GM23248 (cell line): ENCODE measurements around the gene TBC1D22A. TPM values are rescaled to one million over a fixed set of nuclear protein-coding genes. Genes with fewer than 3 reads are reported as not detected.

Experiments
- DNase-seq: peaks from one replicate; pipeline ENCODE4 v3.0.0-alpha.2; 2015
- H2AFZ ChIP-seq: fragments of 200-600 bp; sonication (generic); 2 replicates; pipeline ENCODE4 v1.6.1; 2016; ENCODE audit warnings: antibody characterized with exemption
- H3F3A ChIP-seq: fragments of 200-600 bp; sonication (generic); 2 replicates; pipeline ENCODE4 v1.6.1; 2016; ENCODE audit warnings: mild to moderate bottlenecking, antibody characterized with exemption, mixed run types; ENCODE audit not compliant: insufficient read depth
- H3K27ac ChIP-seq: fragments of 200-600 bp; sonication (generic); 2 replicates; pipeline ENCODE4 v1.5.1; 2016; ENCODE audit warnings: mild to moderate bottlenecking
- H3K27me3 ChIP-seq: fragments of 200-600 bp; sonication (generic); replicated peaks from 2 replicates; pipeline ENCODE4 v1.6.1; 2016; ENCODE audit warnings: mild to moderate bottlenecking; ENCODE audit not compliant: insufficient read depth
- H3K36me3 ChIP-seq: fragments of 200-600 bp; sonication (generic); 2 replicates; pipeline ENCODE4 v1.6.1; 2016; ENCODE audit warnings: low read depth, mild to moderate bottlenecking
- H3K4me1 ChIP-seq: fragments of 200-600 bp; sonication (generic); 2 replicates; pipeline ENCODE4 v1.6.1; 2016; ENCODE audit warnings: mild to moderate bottlenecking; ENCODE audit not compliant: insufficient read depth
- H3K4me2 ChIP-seq: fragments of 200-600 bp; sonication (generic); one replicate; pipeline ENCODE4 v1.6.1; 2016; ENCODE audit warnings: mild to moderate bottlenecking; ENCODE audit not compliant: unreplicated experiment
- H3K4me3 ChIP-seq: fragments of 200-600 bp; sonication (generic); 2 replicates; pipeline ENCODE4 v1.5.1; 2016; ENCODE audit warnings: mild to moderate bottlenecking
- H3K79me2 ChIP-seq: fragments of 200-600 bp; sonication (generic); 2 replicates; pipeline ENCODE4 v1.6.1; 2016; ENCODE audit warnings: mild to moderate bottlenecking; ENCODE audit not compliant: insufficient read depth
- H3K9ac ChIP-seq: fragments of 200-600 bp; sonication (generic); 2 replicates; pipeline ENCODE4 v1.6.1; 2016; ENCODE audit warnings: mild to moderate bottlenecking
- H3K9me2 ChIP-seq: fragments of 200-600 bp; sonication (generic); 2 replicates; pipeline ENCODE4 v1.6.1; 2016; ENCODE audit warnings: mixed run types, mild to moderate bottlenecking, moderate library complexity; ENCODE audit not compliant: insufficient read depth
- H3K9me3 ChIP-seq: fragments of 200-600 bp; sonication (generic); one replicate; pipeline ENCODE4 v1.6.1; 2017; ENCODE audit warnings: low read depth
- H4K20me1 ChIP-seq: fragments of 200-600 bp; sonication (generic); 2 replicates; pipeline ENCODE4 v1.6.0; 2016; ENCODE audit not compliant: insufficient read depth
- EZH2 ChIP-seq: fragments of 200-600 bp; sonication (generic); IDR thresholded peaks from 2 replicates; pipeline ENCODE4 v1.6.1; 2018; ENCODE audit warnings: antibody characterized with exemption, mild to moderate bottlenecking; ENCODE audit not compliant: insufficient read depth, poor library complexity, severe bottlenecking
- EZH2phosphoT487 ChIP-seq: fragments of 200-600 bp; sonication (generic); IDR thresholded peaks from 2 replicates; pipeline ENCODE4 v1.6.1; 2018; ENCODE audit warnings: antibody characterized with exemption, moderate library complexity, mild to moderate bottlenecking, low read depth; ENCODE audit not compliant: insufficient read depth
- WGBS, 2 experiments: methylation state at CpG; one replicate each; pipeline ENCODE4 v1.1.6; 2015 to 2017; ENCODE audit warnings: low lambda C conversion rate in 2 of 2, low coverage in 1 of 2; ENCODE audit errors: missing lambda C conversion rate in 2 of 2; 5-methylcytosine and 5-hydroxymethylcytosine counted together
- in situ Hi-C: fragments of 300-500 bp; cut with MboI; formaldehyde crosslinking; loops from 2 replicates; pipeline ENCODE4 v1.15.0; 2020
- polyA plus RNA-seq: library from polyadenylated mRNA; unstranded; fragments of >200 nt; fragmentation: Nextera tagmentation; extraction: Ambion mirVana; gene quantifications from 2 replicates; pipeline ENCODE4 v1.2.1, GENCODE V29; 2016
- total RNA-seq: library from RNA; depleted of rRNA; stranded (reverse); fragments of >200 nt; shearing (Covaris generic); gene quantifications from 2 replicates; pipeline ENCODE4 v1.2.3, GENCODE V29; 2014

The TBC1D22A gene
- total and polyA plus RNA-seq, 2 experiments from 2014 or later: 12.3 to 16.9 TPM

DNA sequence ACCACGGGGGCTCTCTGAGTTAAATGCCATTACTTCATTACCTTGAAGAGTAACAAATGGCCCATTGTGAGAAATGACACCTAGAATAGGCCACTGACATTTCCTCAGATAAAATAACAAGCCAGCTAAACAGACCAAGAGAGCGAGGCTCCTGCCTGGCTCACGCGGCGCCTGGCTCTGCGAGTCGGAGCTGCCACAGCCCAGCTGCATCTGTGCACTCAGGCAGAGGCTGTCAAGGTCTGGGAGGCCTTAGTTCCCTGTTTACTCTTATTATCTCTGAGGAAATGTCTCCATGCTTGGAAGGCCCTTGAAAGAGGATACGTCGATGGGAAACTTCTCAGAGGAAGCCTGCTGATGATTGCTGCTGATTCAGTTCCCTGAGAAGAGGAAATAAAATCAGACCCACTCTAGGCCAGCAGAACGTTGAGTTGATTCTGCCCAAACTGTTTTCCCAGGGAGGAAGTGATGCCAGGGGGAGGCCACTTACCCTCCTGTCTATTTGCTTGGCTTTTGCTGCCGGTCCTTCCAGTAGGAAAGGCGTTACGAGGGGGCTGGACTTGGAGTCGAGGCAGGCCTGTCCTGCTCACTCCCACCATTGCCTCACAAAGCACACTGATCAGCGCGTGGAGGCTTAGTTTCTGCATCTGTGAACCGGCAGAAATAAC, 208.8 kb downstream of the TBC1D22A start:
- TF ChIP-seq EZH2phosphoT487 (no peak), EZH2 (no peak)

DNA sequence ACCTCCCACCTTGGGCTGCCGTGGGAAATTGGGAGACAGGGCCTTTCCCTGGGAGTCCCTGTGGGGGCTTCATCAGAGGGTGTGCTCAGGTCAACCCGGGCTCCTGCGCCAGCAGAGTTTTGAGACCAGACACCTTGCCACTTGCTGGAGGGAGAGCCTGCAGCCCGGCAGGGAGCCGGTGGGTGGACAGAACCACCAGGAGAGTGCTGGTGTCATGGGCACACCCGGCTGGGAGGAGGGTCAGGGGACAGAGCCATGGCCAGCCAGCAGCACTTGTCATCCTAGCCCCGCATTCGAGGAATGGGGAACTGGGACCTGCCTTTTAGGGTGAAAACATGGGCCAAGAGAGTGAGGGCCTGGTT, 209.3 kb downstream of the TBC1D22A start:
- no peak for DNase-seq
- TF ChIP-seq EZH2 (no peak), EZH2phosphoT487 (no peak)
- no peaks in the 10 kb centered on the region for H3K79me2 ChIP-seq
- in situ Hi-C loops: no loop called here
- H3K27ac ChIP-seq: no peak overlapping the region
- no peaks in the 10 kb centered on the region for H4K20me1 ChIP-seq
- no peak overlapping the region for H3K4me3 ChIP-seq
- no peak overlapping the region for H2AFZ ChIP-seq
- H3F3A ChIP-seq: no peaks in the 10 kb centered on the region
- no peaks in the 10 kb centered on the region for H3K9me3 ChIP-seq
- H3K36me3 ChIP-seq: no peaks in the 10 kb centered on the region
- 0 out of 2 replicates have a peak, but pooled peaks cover 6% of the 10 kb centered on the region for H3K4me1 ChIP-seq
- no peaks in the 10 kb centered on the region for H3K9me2 ChIP-seq
- no peak overlapping the region for H3K4me2 ChIP-seq
- 85 to 89% methylated on average over 8 of the region's 8 CpGs for whole genome bisulfite sequencing, 2 experiments
- H3K27me3 ChIP-seq: no peaks in the 10 kb centered on the region
- H3K9ac ChIP-seq: no peak overlapping the region

More for the DNA sequence above, 208.8 kb downstream of the TBC1D22A start:
- in situ Hi-C loops: no loop called here
- DNase-seq: no peak
- Histone ChIP-seq H3K36me3 (no peaks in the 10 kb centered on the region), H4K20me1 (no peaks in the 10 kb centered on the region), H3K9me3 (no peaks in the 10 kb centered on the region), H3K4me3 (no peak overlapping the region), H3K9ac (no peak overlapping the region), H3K27ac (no peak overlapping the region), H3K27me3 (no peaks in the 10 kb centered on the region), H3K9me2 (no peaks in the 10 kb centered on the region), H3K4me1 (0 out of 2 replicates have a peak, but pooled peaks cover 6% of the 10 kb centered on the region), H3F3A (no peaks in the 10 kb centered on the region), H2AFZ (no peak overlapping the region), H3K79me2 (no peaks in the 10 kb centered on the region), H3K4me2 (no peak overlapping the region)
- WGBS, 2 experiments: 89 to 90% methylated on average over 17 of the region's 17 CpGs

DNA sequence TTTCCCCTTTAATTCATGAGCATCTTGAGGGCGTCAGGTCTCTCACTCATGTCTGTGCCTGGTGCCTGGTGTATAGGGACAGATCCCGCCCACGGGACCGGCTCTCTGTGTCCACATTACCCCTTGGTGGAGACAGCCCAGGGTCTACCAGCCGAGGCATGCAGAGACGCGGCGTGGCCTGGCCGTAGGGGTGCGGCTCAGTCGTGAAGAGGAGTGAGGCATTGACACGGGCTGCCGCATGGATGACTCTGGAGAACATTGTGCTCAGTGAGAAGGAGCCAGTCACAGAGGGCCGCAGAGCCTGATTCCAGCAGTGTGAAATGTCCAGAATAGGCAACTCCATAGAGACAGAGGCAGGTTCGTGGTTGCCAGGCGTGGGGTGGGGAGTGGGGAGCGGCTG, 209.8 kb downstream of the TBC1D22A start:
- H3K27me3 ChIP-seq: no peaks in the 10 kb centered on the region
- no peaks in the 10 kb centered on the region for H3K9me2 ChIP-seq
- TF ChIP-seq EZH2 (no peak), EZH2phosphoT487 (no peak)
- no peak for DNase-seq
- H3K9me3 ChIP-seq: no peaks in the 10 kb centered on the region
- H3K4me3 ChIP-seq: no peak overlapping the region
- no peaks in the 10 kb centered on the region for H3F3A ChIP-seq
- no peaks in the 10 kb centered on the region for H3K36me3 ChIP-seq
- WGBS, 2 experiments: 98% methylated on average over 17 of the region's 17 CpGs
- no peaks in the 10 kb centered on the region for H4K20me1 ChIP-seq
- H2AFZ ChIP-seq: no peak overlapping the region
- no peak overlapping the region for H3K9ac ChIP-seq
- H3K4me1 ChIP-seq: 0 out of 2 replicates have a peak, but pooled peaks cover 6% of the 10 kb centered on the region
- no peak overlapping the region for H3K4me2 ChIP-seq
- in situ Hi-C loops: no loop called here
- no peaks in the 10 kb centered on the region for H3K79me2 ChIP-seq
- no peak overlapping the region for H3K27ac ChIP-seq

DNA sequence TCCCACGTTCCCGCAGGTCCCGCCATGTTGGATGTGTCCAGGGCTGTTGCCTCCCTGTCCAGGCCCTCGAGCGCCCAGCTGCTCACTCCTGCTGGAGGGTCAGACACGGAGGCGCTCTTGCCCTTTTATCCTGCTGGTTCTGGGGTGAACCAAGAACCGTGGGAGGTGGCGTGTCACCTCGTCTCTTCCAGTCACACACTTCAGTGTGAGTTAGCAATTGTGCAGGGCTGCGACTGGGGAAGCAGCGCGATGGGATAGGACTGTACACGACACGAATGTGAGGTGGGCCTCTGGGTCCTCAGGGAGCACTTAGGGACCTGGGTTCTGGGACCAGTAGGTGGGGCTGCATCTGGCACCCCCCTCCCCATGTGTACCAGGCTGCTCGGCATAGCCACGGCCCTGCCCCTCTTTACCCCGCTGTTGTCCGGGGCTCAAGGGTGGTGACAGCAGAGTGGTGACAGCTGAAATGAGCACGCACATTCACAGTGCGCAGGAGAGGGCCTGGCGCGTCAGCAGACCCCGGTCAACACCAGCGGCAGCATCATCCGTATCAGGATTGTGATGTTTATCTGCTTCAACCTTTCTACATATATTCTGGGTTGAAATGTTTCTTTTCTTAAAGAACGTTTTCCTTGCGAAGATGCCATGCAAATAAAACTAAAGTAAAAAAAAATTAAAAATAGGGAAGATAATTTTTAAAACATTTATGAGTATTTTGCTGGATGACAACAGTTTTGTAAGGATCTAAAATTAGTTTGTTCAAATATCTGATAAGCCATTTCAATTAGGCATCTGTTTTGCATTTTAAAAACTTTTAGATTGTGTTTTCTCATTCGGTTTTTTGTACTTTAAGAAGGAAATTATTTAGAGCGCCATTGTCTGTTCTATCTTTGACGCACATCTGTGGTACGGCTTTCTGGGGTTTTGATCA, 210.7 kb downstream of the TBC1D22A start:
- in situ Hi-C loops: no loop called here
- H2AFZ ChIP-seq: no peak overlapping the region
- no peak overlapping the region for H3K27ac ChIP-seq
- no peak overlapping the region for H3K4me3 ChIP-seq
- H3K9me2 ChIP-seq: no peaks in the 10 kb centered on the region
- 76 to 78% methylated on average over 32 of the region's 32 CpGs for WGBS, 2 experiments
- H3K4me1 ChIP-seq: 0 out of 2 replicates have a peak, but pooled peaks cover 6% of the 10 kb centered on the region
- DNase-seq: no peak
- H3K79me2 ChIP-seq: no peaks in the 10 kb centered on the region
- H3K9me3 ChIP-seq: no peaks in the 10 kb centered on the region
- H4K20me1 ChIP-seq: no peaks in the 10 kb centered on the region
- H3K27me3 ChIP-seq: no peaks in the 10 kb centered on the region
- no peak overlapping the region for H3K4me2 ChIP-seq
- TF ChIP-seq EZH2phosphoT487 (no peak), EZH2 (no peak)
- no peak overlapping the region for H3K9ac ChIP-seq
- H3F3A ChIP-seq: no peaks in the 10 kb centered on the region
- no peaks in the 10 kb centered on the region for H3K36me3 ChIP-seq
